Endothelial cell of hepatic sinusoid (primary cell): ENCODE data around the gene ZNF548.
"Not testable (repeated sequence)": the region's sequence is repeated elsewhere in the genome, so short reads cannot be mapped to it uniquely, and the experiment has no call there.

Experiments used
- in situ Hi-C: cut with HindIII; loops from 2 replicates; pipeline ENCODE4 v1.10.0; 2017; ENCODE audit warnings: low sequenced_read_pairs

Gene ZNF548

DNA sequence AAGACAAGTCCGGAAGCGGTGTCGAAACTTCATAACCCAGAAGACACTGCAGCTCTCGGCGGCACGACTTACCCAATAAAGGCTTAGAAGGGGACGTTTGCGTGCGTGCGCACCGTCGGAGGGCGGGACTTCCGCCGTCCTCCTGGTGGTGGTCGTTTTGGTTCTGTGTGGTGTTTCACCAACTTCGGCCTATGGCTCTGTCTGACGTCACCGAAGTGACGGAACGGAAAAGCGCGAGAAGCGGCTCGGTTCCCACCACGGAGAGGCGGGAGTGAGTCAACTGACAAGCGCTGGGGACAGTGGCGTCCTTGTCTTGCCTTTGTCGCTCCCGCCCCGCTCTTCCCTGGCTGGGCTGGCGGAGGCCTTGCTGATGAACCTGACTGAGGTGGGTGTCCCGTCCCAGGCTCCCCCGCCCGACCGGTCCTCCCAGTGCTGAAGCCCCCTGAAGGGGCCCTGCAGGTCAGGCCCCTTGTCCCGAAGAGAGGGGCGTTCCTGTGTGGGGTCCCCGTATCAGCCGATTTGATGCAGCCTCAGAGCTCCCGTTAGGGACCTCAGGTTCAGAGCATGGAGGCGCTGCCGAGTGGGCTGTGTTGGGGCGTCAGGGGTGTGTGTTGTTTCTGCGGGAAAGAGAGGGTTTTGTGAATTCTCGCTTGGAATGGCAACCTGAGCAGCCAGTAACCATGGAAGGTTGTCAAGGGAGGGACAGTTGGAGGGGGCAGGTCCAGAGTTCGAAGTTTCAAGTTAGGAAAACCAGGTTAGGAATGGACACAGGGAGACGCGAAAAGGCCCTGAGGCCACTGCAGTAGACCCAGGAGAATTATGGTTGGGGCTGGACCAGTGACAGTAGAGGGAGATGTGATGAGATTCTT lies at the start of gene ZNF548:
Gene ZNF548 (plus strand): TSS at position 125 of the 869 bp plus-strand sequence. CDS start 246 bp downstream, at position 371.
- in situ Hi-C loops = loop anchor here (10.0 kb wide), 1 partner anchor 145 kb away; the partner anchor contains the start of gene ZNF805

DNA sequence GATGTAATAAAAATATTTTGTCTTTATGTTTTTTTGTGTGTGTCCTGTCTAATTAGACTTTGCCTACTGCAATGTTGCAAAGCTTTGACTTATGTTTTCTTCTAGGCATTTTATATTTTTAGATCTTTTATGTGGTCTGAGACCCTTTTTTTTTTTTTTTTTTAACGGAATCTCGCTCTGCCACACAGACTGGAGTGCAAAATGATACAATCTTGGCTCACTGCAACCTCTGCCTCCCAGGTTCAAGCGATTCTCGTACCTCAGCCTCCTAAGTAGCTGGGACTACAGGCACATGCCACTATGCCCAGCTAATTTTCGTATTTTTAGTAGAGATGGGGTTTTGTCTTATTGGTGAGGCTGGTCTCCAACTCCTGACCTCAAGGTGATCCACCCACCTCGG lies 47.1 kb upstream of the ZNF548 start:
- in situ Hi-C loops = no loop called here

DNA sequence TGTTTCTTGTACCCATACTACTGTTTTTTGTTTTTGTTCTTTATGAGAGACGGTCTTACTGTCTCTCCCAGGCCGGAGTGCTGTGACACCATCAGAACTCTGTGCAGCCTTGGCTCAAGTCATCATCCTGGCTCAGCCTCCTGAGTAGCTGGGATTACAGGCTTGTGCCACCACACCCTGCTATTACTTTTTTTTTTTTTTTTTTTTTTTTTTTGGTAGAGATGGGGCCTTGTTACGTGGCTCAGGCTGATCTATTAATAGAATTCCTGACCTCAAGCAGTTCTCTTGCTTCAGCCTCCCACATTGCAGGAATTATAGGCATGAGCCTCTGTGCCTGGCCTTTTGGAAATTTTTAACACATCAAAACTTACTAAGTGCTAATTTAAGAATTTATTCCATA lies 41.5 kb upstream of the ZNF548 start:
- in situ Hi-C loops = no loop called here

DNA sequence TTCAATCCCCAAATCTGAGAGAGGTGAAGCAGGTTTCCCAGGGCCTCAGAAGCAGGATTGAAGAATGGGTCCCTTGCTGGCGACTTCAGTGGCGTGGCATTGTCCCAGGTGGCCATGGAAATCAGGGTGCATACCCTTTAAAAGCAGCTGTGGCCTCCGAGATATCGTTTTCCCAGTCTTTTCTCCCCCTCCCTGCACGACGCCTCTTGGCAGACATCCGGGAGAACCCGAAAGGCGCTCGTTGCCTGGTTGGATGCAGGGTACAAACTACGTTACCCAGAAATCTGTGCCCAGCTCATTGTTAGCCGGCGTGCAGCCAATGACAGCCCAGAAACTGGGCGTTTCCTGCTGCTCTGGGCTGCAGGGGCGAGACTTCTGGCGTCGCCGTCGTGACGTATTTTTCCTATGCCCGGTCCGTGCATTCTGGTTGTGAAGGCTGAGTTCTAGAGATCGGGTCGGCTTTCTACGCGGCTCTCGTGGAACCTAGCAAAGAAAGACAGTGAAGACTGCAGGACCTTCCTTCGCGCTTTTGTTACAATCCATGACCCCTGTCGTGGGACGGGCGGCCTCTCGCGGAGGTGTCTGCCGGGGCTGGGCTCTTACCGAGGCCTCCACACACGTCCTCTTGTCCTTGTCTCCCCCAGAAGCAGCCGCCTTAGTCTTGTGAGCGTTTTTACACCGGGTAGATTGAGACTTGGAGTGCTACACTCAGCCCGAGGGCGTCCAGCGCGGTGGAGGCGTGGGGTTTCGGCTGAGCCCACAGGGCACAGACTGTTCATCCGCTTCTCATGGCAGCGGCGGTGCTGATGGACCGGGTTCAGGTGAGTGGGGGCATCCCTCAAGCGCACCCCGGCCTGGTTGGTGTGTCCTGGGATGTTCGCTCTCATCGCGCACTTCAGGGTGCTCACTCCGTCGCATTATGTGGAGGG lies 38.5 kb upstream of the ZNF548 start, which contains the start of gene ZNF304:
Gene ZNF304 (plus strand): TSS at position 395 of the 929 bp plus-strand sequence. CDS start 394 bp downstream, at position 789.
- in situ Hi-C loops = no loop called here

- in situ Hi-C loops = no loop called here
Observed at GRCh38 chr19:57351867-57352266, 37.8 kb upstream of the ZNF548 start.

GRCh38 chr19:57355916-57356315 lies 33.7 kb upstream of the ZNF548 start:
- in situ Hi-C loops = no loop called here

DNA sequence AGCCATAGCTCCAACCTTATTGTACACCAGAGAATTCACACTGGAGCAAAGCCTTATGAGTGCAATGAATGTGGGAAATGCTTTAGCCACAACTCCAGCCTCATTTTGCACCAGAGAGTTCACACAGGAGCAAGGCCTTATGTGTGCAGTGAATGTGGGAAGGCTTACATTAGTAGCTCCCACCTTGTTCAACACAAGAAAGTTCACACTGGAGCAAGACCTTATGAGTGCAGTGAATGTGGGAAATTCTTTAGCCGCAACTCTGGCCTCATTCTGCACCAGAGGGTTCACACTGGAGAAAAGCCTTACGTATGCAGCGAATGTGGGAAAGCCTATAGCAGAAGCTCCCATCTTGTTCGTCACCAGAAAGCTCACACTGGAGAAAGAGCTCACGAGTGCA lies 32.2 kb upstream of the ZNF548 start:
- in situ Hi-C loops = no loop called here

GRCh38 chr19:57359300-57359699 lies 30.4 kb upstream of the ZNF548 start:
- in situ Hi-C loops = no loop called here

GRCh38 chr19:57362419-57362818 lies 27.2 kb upstream of the ZNF548 start:
- in situ Hi-C loops = no loop called here

GRCh38 chr19:57362997-57363687 lies 26.5 kb upstream of the ZNF548 start, which contains the start of the genes TRAPPC2B and ZNF547:
TSS of gene TRAPPC2B (plus strand) at chr19:57363551. CDS start at chr19:57364834, 1,283 bp downstream.
TSS of gene ZNF547 (plus strand) at chr19:57363551. CDS start at chr19:57368556, 5,005 bp downstream.
- in situ Hi-C loops = no loop called here

DNA sequence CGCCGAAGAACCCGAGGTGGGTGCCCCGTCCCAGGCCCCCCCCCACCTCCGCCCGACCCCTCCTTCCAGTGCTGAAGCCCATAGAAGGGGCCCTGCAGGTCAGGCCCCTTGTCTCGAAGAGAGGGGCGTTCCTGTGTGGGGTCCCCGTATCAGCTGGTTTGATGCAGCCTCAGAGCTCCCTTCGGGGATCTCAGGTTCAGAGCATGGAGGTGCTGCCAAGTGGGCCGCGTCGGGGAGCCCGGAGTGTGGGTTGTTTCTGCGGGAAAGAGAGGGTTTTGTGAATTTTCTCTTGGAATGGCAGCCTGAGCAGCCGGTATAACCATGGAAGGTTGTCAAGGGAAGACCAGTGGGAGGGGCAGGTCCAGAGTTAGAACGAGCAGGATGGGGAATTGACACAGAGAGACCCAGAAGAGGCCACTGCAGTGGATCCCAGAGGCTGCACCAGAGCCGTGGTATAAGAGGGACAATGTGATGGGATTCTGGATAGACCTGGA lies 25.9 kb upstream of the ZNF548 start:
- in situ Hi-C loops = no loop called here

- in situ Hi-C loops = no loop called here
Observed at GRCh38 chr19:57366776-57367175, 22.9 kb upstream of the ZNF548 start.

GRCh38 chr19:57374179-57374578 lies 15.5 kb upstream of the ZNF548 start:
- in situ Hi-C loops = no loop called here

DNA sequence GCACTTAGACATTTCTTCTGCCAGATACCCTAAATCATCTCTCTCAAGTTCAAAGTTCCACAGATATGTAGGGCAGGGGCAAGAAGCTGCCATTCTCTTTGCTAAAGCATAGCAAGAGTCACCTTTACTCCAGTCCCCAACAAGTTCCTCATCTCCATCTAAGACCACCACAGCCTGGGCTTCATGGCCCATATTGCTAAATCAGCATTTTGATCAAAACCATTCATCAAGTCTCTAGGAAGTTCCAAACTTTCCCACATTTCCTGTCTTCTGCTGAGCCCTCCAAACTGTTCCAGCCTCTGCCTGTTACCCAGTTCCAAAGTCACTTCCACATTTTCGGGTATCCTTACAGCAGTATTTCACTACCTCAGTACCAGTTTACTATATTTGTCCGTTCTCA lies 15.0 kb upstream of the ZNF548 start:
- in situ Hi-C loops = not testable (repeated sequence)

DNA sequence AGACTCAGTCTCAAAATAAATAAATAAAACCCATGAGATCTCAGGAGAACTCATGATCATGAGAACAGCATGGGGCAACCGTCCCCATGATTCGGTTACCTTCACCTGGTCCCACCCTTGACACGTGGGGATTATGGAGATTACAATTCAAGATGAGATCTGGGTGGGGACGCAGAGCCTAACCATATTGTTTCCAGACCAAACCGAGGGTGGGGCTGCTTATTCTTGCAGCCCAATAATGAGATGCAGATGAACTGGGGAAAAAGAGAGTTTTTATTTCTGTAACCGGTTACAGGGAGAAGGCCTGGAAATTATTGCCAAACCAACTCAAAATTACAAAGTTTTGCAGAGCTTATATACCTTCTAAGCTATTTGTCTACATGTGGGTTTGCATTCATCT lies 13.5 kb upstream of the ZNF548 start:
- in situ Hi-C loops = no loop called here

GRCh38 chr19:57377498-57378146 lies 12.0 kb upstream of the ZNF548 start:
- in situ Hi-C loops = no loop called here

GRCh38 chr19:57380923-57381322 lies 8.7 kb upstream of the ZNF548 start:
- in situ Hi-C loops = loop anchor here (5.0 to 10.0 kb wide), 2 partner anchors 54 to 136 kb away; partner anchors contain the start of gene ZNF805

DNA sequence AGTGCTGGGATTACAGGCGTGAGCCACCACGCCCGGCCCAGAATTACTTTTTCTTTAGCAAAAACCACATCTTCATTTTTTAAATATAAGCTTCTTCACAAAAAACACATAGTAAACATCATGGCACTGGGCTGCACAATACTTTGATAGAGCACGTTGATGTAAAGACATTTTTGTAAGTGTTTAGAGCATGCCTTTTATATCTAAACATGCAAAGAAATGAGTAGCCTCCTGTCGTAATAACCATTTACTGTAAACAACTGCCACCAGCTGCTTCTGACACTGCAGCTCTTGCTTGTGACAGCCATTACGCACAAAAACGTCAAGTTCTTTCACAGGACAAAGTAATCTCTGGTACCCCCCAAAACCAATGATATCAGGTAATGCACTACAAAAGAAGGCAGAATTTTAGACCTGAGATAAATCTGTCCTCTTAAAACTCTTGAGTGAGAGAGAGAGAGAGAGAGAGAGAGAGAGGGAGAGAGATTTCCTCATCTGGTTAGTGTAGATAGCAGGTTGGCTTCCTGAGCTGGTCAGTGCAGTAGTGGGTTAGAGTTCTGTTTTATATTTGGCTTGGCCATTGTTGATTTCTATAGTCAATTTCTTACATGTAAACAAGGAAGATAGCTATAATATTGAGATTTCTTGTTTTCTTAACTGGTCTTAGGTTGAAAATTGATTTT lies 6.7 kb upstream of the ZNF548 start:
- in situ Hi-C loops = loop anchor here (5.0 to 10.0 kb wide), 2 partner anchors 56 to 138 kb away; partner anchors contain the start of gene ZNF805

- in situ Hi-C loops = loop anchor here (10.0 kb wide), 1 partner anchor 144 kb away; the partner anchor contains the start of gene ZNF805
Observed at GRCh38 chr19:57389194-57389729, 392 bp upstream of the ZNF548 start.
